GM21360 (cell line): Measurements from ENCODE around the gene ZBTB12.
"Not testable (repeated sequence)": the region's sequence is repeated elsewhere in the genome, so short reads cannot be mapped to it uniquely, and the experiment has no call there.

Experiments used
- ATAC-seq: cut with Tn5 transposase; IDR thresholded peaks from one replicate; pipeline ENCODE4 v1.9.1; 2021; ENCODE audit warnings: mild to moderate bottlenecking, moderate library complexity; ENCODE audit not compliant: unreplicated experiment

ZBTB12 gene

GRCh38 chr6:31922942-31923341 is 21.1 kb upstream of the ZBTB12 start:
- no peak for ATAC-seq

GRCh38 chr6:31920811-31921210 is 18.9 kb upstream of the ZBTB12 start:
- no peak for ATAC-seq

GRCh38 chr6:31919624-31920303 is 17.9 kb upstream of the ZBTB12 start:
- no peak for ATAC-seq

- ATAC-seq, result no peak
These were observed 16.3 kb upstream of the ZBTB12 start for GRCh38 chr6:31918069-31918720.

- ATAC-seq, result no peak
These were observed 13.9 kb upstream of the ZBTB12 start for GRCh38 chr6:31915756-31916155.

- no peak for ATAC-seq
These were observed 13.5 kb upstream of the ZBTB12 start for GRCh38 chr6:31915351-31915750.

GRCh38 chr6:31911826-31912585 is 10.1 kb upstream of the ZBTB12 start:
- ATAC-seq, result no peak

- ATAC-seq, result not testable (repeated sequence)
These were observed 7.4 kb upstream of the ZBTB12 start for GRCh38 chr6:31909298-31909697.

GRCh38 chr6:31908791-31909190 is 6.9 kb upstream of the ZBTB12 start:
- ATAC-seq, result peak; percentile 81

- ATAC-seq, result not testable (repeated sequence)
These were observed 6.4 kb upstream of the ZBTB12 start for GRCh38 chr6:31908255-31908654.

GRCh38 chr6:31907158-31907813 is 5.4 kb upstream of the ZBTB12 start:
- ATAC-seq, result no peak

GRCh38 chr6:31906727-31907126 is 4.8 kb upstream of the ZBTB12 start:
- ATAC-seq, result not testable (repeated sequence)

GRCh38 chr6:31906122-31906521 is 4.2 kb upstream of the ZBTB12 start:
- ATAC-seq, result no peak

- no peak for ATAC-seq
These were observed 3.2 kb upstream of the ZBTB12 start for GRCh38 chr6:31905041-31905440.

- ATAC-seq, result no peak
These were observed 2.1 kb upstream of the ZBTB12 start for GRCh38 chr6:31903957-31904356.

- no peak for ATAC-seq
These were observed 402 bp downstream of the ZBTB12 start for GRCh38 chr6:31901415-31901952.

GRCh38 chr6:31900917-31901414 is 920 bp downstream of the ZBTB12 start:
- ATAC-seq, result no peak

GRCh38 chr6:31899882-31900722 is 1.8 kb downstream of the ZBTB12 start:
- no peak for ATAC-seq

GRCh38 chr6:31899215-31899614 is 2.7 kb downstream of the ZBTB12 start:
- ATAC-seq, result no peak

GRCh38 chr6:31898383-31899011 is 3.4 kb downstream of the ZBTB12 start:
- no peak for ATAC-seq
